D721Med (cell line): ENCODE measurements around the gene ADORA3.

Source experiments
- DNase-seq: peaks from one replicate; pipeline ENCODE4 v3.0.0; 2011; ENCODE audit warnings: low spot score; ENCODE audit not compliant: insufficient read length
- FAIRE-seq: peaks from 2 replicates; lab custom pipeline; 2011; peaks lifted over from hg19 to GRCh38; lab: Jason Lieb, UNC
- TF ChIP-seq, protein P1 (sequence below): IDR thresholded peaks from 2 replicates; pipeline ENCODE4 v1.5.1; 2012; ENCODE audit warnings: mild to moderate bottlenecking, control low read depth; ENCODE audit not compliant: insufficient read depth; ENCODE audit errors: missing control alignments

The ADORA3 gene

DNA sequence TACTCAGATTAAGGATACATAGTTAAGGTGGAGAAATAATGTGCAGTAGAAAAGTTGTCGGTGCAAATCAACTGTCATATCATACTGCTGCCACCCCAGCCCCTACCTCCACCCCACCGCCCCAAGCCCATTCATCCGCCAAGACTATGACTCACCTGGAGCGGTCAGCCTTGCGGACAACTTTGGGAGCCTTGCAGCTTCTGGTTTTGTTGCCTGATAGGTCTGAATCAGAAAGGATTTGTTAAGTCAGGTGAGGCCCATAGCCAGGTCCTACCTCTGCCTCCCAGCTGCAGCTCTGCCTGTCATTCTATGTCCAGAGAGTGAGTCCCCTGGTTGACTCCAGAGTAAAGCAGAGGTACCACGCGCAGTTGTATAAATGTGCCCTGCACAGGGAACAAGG is 17.0 kb downstream of the ADORA3 start:
- TF ChIP-seq, protein P1, sequence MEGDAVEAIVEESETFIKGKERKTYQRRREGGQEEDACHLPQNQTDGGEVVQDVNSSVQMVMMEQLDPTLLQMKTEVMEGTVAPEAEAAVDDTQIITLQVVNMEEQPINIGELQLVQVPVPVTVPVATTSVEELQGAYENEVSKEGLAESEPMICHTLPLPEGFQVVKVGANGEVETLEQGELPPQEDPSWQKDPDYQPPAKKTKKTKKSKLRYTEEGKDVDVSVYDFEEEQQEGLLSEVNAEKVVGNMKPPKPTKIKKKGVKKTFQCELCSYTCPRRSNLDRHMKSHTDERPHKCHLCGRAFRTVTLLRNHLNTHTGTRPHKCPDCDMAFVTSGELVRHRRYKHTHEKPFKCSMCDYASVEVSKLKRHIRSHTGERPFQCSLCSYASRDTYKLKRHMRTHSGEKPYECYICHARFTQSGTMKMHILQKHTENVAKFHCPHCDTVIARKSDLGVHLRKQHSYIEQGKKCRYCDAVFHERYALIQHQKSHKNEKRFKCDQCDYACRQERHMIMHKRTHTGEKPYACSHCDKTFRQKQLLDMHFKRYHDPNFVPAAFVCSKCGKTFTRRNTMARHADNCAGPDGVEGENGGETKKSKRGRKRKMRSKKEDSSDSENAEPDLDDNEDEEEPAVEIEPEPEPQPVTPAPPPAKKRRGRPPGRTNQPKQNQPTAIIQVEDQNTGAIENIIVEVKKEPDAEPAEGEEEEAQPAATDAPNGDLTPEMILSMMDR, result no peak
- FAIRE-seq (no peak), DNase-seq (no peak)

DNA sequence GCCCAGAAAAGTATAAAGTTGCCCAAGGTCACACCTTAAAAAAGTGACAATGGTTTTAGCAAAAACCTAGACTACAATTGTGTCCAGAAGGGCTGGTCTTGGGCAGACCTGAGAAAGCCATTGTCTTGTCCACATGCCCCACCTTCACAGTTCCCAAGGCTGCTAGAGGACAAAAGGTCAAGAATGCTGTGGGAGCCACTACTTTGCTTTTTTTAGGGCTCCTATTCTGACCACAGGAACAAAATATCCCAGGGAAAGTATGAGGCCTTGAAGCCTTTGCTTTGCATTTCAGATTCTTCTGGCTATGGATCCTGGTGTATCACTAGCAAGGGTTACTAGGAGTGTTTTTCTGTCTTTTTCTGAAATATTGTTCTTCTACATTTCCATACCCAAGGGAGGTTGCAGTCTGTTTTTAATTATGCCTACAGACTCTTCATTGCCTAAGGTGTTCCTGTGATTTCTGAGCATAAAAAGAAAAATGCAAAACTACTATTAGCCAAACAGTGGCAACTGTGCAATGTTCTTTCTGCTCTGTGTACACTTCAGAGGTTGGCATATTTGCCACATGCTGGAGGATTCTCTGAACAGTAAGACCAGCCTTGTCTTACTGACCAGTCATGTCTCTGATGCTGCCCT is 18.9 kb downstream of the ADORA3 start:
- FAIRE-seq (no peak), DNase-seq (no peak)
- TF ChIP-seq, protein P1, result no peak

DNA sequence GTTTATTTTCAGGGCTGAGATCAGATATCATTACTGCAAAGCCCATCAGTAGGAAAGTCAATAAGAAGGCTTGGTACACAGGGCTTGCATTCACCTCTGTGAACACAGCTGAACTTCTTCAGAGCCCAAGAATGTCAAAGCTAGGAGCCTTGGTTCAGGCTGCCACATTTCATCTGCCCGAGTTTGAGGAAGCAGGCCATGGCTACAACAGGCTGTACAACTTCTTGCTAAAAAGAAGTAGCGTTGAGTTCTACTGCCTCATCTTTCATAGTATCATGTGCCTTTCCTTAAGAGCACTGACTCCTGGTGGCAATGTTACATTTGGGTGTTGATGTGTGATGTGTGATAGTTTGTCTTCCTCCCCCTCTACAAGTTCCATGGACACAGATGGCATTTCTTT is 19.6 kb downstream of the ADORA3 start:
- no peak for FAIRE-seq
- TF ChIP-seq, protein P1, result no peak

DNA sequence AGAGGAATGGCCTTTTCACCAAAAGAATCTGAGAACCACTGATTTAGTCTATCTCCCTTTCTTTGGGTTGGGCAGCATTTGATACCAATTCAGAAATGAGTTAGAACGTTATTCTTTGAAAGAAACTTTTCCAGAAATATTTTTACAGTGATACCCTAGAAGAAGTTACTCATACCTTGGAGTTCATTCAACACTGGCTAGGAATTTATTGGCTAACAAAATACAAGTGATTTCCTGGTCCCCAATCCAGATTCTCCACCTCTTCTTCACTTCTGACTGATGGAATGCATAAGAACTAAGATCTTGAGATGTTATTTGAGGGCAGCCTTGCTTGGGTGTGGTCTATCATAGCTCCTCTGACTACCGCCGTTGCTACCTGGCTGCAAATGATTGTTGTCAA is 20.3 kb downstream of the ADORA3 start:
- FAIRE-seq (no peak), DNase-seq (no peak)
- TF ChIP-seq, protein P1, result no peak

More for the DNA sequence above, 19.6 kb downstream of the ADORA3 start:
- no peak for DNase-seq

DNA sequence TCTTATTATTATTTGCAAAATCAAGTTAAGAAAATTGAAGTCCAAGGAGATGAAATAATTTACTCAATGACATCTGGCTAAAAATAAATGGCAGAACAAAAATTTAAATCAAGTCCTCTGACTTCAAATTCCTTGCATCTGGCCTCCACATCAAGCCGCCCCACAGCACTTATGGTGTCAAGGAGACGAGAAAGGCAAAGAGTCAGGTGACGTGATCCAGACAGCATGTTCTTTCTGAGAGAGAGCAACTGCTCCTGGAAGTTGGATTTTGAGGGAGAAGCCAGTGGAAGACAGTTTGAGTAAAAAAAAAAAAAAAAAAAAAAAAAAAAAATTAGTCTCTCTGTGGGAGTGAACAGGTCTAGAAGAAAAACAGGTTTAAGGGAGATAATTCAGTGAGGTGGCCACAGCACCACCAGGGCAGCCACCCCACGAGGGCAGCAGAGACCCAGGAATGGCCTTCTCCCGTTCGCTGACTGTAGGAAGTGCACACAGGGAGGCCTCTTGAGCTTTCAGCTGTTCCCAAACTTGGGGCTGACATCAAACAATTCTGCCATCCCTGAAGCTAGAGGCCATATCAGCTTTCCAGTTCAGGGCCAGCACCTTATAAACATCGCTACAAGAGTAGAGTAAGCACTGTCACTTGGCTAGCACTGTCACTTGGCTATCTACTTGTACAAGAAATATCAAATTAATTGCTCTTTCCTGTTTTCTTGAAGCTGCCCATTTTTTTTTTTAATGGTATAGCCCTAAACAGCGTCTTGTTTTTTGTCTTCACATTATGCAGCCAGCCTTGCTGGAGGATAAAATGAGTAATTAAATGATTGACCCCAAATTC is 21.8 kb downstream of the ADORA3 start:
- FAIRE-seq (no peak), DNase-seq (no peak)
- TF ChIP-seq, protein P1, result peak; percentile 45

DNA sequence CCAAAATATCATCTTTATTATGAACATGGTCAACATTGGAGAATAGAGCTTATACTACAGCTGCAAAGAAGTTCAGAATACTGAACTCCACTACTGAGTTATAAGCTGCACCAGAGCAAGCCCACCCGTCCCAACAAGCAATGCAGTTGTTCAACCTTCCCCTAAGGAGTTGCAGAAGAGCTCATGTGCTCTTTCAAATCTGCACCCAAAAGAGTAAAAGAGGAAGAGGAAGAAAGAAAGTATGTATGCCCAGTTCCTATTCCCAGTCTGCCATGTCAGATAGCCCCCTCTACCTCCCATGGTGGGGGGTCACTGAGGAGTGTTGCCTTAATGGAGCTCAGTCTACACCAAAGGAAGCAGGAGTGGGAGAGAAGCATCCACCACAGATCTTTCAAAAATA is 22.8 kb downstream of the ADORA3 start:
- FAIRE-seq, result no peak
- no peak for DNase-seq
- TF ChIP-seq, protein P1, result no peak

DNA sequence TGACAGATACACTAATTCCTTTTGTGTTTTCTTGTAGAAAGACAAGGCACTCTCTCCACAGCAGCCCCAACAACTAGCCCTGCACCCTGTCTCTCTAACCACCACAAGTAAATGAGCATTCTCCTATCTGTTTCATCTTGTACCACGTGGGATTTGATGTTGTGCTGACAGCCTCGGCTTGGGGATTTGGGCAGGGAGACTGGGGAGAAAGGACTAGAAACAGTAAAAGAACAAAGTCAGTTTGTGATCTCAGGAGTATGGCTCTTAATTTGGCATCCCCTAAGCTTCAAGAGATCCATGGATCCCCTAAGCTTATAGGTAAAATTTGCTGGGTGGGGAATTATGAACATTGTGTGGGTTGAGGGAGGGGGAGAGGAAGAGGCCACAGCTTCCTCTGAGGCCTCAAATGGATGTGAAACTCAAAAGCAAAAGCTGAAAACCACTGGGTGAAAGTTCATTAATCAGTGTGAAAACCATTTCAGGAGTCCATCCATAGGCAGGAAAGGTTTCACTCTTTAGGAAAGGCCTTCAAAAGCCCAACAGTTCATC is 26.6 kb downstream of the ADORA3 start:
- DNase-seq (no peak), FAIRE-seq (no peak)
- TF ChIP-seq, protein P1, result no peak
